Activated CD8-positive, alpha-beta memory T cell treated with anti-CD3 and anti-CD28 coated beads, Interleukin-2, amount 50 U/mL, for 1 hour (primary cell): ENCODE results near the gene MAP2K6.

Experiments used
- DNase-seq: peaks from one replicate; pipeline ENCODE4 v3.0.0-alpha.2; 2020; ENCODE audit errors: extremely low read depth

Gene MAP2K6

DNA sequence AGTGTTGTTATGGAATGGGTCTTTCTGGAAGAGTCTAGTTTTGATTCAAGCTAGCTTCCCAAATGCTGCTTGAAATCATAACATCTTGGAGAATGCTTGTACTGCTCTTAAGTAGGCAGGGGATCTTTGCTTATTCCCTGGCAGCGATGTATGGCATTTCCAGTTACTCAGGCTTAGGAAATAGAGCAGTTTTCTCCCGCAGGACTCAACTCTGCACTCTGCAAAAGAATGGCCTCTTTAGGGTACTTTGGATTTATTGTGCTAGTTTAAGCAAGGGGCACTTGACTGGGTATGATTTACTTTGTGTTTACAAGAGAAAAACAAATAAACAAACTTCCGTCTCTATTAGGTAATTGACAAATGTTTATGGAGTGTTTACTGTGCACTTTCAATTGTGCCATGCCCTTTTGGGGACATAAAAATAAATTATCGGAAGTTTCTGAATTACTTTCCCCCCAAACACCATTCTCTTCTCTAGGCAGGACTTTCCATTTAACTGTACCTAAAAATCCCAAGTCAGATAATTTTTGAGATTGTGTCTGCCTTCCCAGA, 164.0 kb downstream of the MAP2K6 start:
- no peak for DNase-seq

DNA sequence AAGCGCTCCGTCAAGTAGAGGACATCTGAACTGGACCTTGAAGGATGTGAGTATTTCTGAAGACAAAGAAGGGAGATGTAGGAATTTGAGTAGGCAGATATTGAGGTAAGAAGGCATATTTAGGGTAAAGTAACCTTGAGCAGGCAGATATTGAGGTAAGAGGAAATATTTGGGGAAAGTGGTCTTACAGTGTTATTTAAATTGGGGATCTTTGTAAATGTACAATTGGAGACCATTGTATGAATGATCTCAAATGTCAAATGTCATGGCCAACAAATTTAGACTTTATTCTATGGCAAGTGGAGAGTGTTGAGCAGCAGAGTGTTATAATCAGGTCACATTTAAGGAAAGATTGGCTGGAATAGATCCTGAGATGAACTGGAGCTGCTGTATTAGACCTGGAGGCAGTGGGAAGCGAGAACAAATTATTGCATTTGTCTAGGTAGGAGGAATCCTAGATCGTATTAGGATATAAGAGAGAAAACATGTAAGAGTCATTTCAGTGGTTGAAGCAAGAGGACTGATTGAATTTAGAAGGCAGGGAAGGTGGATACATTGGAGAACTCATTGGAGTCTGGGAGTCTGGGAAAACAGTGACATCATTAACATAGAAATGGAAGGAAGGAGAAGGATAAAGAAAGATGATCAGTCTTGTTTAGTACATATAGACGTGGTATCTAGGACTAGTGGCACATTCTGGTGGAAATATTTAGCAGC, 165.6 kb downstream of the MAP2K6 start:
- DNase-seq = no peak

DNA sequence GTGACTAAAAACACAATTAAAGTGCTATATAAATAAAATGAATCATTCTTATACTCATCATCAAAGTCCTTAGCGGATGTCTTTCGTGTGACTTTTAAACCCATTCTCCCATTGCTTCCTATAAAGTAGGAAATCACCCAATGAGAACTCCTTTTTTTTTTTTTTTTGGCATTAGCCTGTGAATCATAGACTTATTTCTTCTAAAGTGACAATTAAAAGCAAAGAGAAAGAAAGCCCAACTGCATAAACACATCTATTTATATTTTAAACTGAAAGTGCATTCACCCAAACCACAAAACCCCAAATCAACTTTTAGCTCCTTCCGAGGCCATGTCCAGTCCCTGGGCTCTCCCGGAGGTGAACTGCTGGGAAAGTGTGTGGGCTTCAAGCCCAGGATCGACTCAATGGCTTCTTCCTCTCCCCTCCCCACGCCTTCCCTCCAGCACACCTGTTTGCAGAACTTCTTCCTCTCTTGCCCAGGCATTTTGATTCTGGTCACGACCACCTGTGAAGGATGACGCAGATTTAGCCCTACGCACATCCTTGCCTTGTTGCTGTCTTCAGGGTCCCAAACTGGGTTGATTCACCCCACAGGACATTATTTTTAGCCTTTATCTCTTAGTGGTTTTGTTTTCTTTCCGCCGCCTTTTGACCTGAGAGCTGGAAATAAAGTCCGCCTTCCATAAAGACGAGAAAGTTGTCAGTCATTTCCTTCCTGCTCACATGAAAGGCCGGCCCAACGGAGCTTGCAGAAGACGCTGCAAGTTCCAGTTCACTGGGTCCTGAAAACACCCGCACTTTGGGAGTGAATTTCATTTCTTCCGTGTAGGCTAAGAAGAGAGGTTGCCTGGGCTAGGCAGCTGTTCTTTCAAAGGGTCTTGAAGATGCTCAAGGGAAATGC, 166.8 kb downstream of the MAP2K6 start:
- no peak for DNase-seq

DNA sequence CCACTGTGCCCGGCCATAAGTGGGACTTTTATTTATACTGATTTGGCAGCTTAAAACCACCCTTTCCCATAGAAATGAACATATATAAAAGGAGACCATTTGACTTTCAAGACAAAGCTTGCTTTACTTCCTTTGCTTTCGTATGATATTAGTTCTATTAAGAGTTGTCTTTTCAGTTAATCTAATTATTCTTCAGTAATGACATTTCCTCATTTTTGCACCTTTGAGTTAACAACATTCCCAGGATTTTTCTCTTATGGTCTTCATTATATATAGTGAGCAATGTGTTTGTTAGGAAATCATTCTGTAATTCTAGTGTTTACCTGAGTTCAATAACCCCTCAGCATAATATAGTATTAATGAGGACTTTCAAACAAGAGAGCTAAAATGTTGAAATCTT, 173.8 kb downstream of the MAP2K6 start:
- no peak for DNase-seq

DNA sequence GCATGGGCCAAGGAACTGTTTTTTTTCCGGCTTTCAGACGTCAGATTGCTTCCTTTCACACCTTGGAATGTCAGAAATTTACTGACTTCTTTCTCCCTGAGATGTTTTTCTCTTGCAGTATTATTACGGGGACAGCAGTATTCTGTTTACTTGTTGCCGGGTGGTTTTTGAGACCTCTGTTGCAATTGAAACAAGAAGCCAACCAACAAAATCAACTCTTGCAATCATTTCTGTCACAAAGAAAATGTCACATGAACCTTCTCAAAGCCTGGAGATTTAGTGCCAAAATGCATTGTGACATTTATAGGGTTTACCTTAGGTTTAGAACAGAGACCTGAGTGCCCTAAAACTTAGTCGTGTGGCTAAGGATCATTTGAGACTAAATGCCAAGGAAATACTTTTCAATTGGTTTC, 174.3 kb downstream of the MAP2K6 start:
- DNase-seq = no peak

DNA sequence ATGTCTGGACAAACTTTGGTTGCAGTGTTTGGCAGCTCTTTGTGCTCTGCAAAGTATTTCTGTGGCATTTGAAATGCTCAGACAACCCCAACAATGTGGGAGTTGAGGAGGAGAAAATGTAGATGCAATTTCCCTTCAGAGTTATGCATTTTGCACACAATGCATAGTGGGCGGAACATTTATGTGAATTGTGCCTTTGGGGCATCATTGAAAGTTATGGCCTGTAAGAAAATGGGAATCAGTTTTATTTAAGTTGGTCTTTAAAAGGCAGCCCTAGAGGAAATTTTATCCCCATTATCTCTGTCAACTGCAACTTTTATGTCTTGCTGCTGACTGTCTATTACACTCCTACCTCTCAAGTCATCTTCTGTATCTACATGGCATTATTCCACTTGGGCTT, 176.2 kb downstream of the MAP2K6 start:
- no peak for DNase-seq

DNA sequence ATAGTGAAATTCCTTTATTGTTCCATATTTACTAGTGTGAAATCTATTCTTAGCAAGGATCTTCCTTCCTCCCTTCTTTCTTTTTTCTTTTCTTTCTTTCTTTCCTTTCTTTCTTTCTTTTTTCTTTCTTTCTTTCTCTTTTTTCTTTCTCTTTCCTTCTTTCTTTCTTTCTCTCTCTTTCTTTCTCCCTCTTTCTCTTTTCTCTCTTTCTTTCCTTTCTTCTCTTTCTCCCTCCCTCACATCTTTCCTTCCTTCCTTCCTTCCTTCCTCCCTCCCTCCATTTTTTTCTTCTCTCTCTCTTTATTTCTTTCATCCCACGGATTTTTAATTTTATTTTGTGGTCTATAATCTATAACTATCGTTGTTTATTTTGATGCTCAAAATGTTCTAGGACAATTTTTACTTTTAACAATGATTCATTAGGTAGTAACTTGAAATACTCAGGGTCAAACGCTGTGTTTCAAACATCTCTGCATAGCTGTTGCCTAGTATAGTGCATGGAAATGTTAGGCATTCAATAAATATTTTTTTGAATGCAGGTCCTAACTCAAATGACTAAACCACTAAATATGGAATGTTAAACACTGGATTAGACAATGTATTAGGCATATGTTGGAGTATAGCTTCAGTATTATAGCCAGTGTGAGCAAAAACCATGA, 178.3 kb downstream of the MAP2K6 start:
- DNase-seq = no peak

GRCh38 chr17:69593351-69593715, 178.8 kb downstream of the MAP2K6 start:
- no peak for DNase-seq

DNA sequence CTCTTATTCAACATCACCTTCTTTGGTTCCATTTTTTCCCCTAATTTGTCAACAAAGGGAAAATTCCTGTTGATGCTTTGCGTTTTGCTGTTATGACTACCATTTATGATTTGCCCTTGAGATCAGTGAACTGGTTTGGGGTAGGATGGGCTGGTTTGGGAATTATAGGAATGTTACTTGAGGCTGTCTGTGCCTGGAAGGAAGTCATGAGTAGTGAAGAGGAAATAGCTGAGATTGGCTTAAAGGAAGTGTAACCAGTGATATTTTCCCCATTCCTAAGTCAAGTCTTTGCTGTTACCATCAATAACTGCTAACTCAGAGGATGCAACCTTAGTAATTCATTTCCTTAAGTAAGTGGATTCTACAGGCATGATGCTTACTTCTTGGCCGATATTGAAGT, 179.2 kb downstream of the MAP2K6 start:
- DNase-seq = no peak

GRCh38 chr17:69594641-69595040, 180.1 kb downstream of the MAP2K6 start:
- no peak for DNase-seq

- DNase-seq = no peak
Measured at GRCh38 chr17:69596141-69596540, 181.6 kb downstream of the MAP2K6 start.

- DNase-seq = no peak
Measured at GRCh38 chr17:69597898-69598692, 183.6 kb downstream of the MAP2K6 start.

- no peak for DNase-seq
Measured at GRCh38 chr17:69602972-69603371, 188.5 kb downstream of the MAP2K6 start.
